ENCODE measurements around the gene GALT. TPM values are rescaled to one million over a fixed set of nuclear protein-coding genes. Genes with fewer than 3 reads are reported as not detected.
A peak's percentile ranks its signal among the peaks of the same experiment; 100 is the strongest.

Gene GALT
- total RNA-seq, 1 experiment from 2014 or later, result 33.5 TPM

GRCh38 chr9:34653151-34654072 lies 6.9 kb downstream of the GALT start:
- no peaks in the 10 kb centered on the region for H3K27me3 ChIP-seq (ENCODE audit: control insufficient read depth, insufficient read depth, low read length)
- H3K4me3 ChIP-seq (ENCODE audit: insufficient read depth, low read depth, low read length), result no peak overlapping the region
- DNase-seq, result peak; percentile 75
- H3K36me3 ChIP-seq (replicated peaks; ENCODE audit: control insufficient read depth, insufficient read depth, low read length), result peaks cover 10% of the 10 kb centered on the region

GRCh38 chr9:34654323-34655051 lies 8.0 kb downstream of the GALT start:
- peaks cover 2% of the 10 kb centered on the region for H3K36me3 ChIP-seq (replicated peaks; ENCODE audit: control insufficient read depth, insufficient read depth, low read length)
- DNase-seq, result peak; percentile 55
- H3K4me3 ChIP-seq (ENCODE audit: insufficient read depth, low read depth, low read length), result no peak overlapping the region
- no peaks in the 10 kb centered on the region for H3K27me3 ChIP-seq (ENCODE audit: control insufficient read depth, insufficient read depth, low read length)

- H3K36me3 ChIP-seq (replicated peaks; ENCODE audit: control insufficient read depth, insufficient read depth, low read length), result no peaks in the 10 kb centered on the region
- no peaks in the 10 kb centered on the region for H3K27me3 ChIP-seq (ENCODE audit: control insufficient read depth, insufficient read depth, low read length)
- peak; percentile 62 for DNase-seq
- no peak overlapping the region for H3K4me3 ChIP-seq (ENCODE audit: insufficient read depth, low read depth, low read length)
These were observed 8.9 kb downstream of the GALT start for GRCh38 chr9:34655394-34655793.

- peak; percentile 9 for DNase-seq
- H3K4me3 ChIP-seq (ENCODE audit: insufficient read depth, low read depth, low read length), result no peak overlapping the region
- no peaks in the 10 kb centered on the region for H3K27me3 ChIP-seq (ENCODE audit: control insufficient read depth, insufficient read depth, low read length)
- no peaks in the 10 kb centered on the region for H3K36me3 ChIP-seq (replicated peaks; ENCODE audit: control insufficient read depth, insufficient read depth, low read length)
These were observed 10.5 kb downstream of the GALT start for GRCh38 chr9:34656992-34657391.

- H3K27me3 ChIP-seq (ENCODE audit: control insufficient read depth, insufficient read depth, low read length), result no peaks in the 10 kb centered on the region
- no peaks in the 10 kb centered on the region for H3K36me3 ChIP-seq (replicated peaks; ENCODE audit: control insufficient read depth, insufficient read depth, low read length)
- no peak overlapping the region for H3K4me3 ChIP-seq (ENCODE audit: insufficient read depth, low read depth, low read length)
- peak; percentile 15 for DNase-seq
These were observed 12.0 kb downstream of the GALT start for GRCh38 chr9:34658461-34658860.

GRCh38 chr9:34659592-34660253 lies 13.2 kb downstream of the GALT start:
- no peaks in the 10 kb centered on the region for H3K36me3 ChIP-seq (replicated peaks; ENCODE audit: control insufficient read depth, insufficient read depth, low read length)
- no peaks in the 10 kb centered on the region for H3K27me3 ChIP-seq (ENCODE audit: control insufficient read depth, insufficient read depth, low read length)
- no peak overlapping the region for H3K4me3 ChIP-seq (ENCODE audit: insufficient read depth, low read depth, low read length)
- DNase-seq, result peak; percentile 39

GRCh38 chr9:34662526-34663302 lies 16.2 kb downstream of the GALT start, which contains the start of gene CCL27:
TSS of gene CCL27 (minus strand) at chr9:34662657. CDS start at chr9:34662633, 24 bp downstream.
- no peak for DNase-seq
- no peak within 1 kb of the TSS for H3K4me3 ChIP-seq (ENCODE audit: insufficient read depth, low read depth, low read length)
- H3K36me3 ChIP-seq (replicated peaks; ENCODE audit: control insufficient read depth, insufficient read depth, low read length), result no peaks in the 10 kb centered on the region; the same call in 1 of the 2 replicates
- H3K27me3 ChIP-seq (ENCODE audit: control insufficient read depth, insufficient read depth, low read length), result no peaks in the 10 kb centered on the region

GRCh38 chr9:34663303-34663605 lies 16.8 kb downstream of the GALT start:
- DNase-seq, result no peak
- no peak overlapping the region for H3K4me3 ChIP-seq (ENCODE audit: insufficient read depth, low read depth, low read length)
- H3K36me3 ChIP-seq (replicated peaks; ENCODE audit: control insufficient read depth, insufficient read depth, low read length), result no peaks in the 10 kb centered on the region; the same call in 1 of the 2 replicates
- no peaks in the 10 kb centered on the region for H3K27me3 ChIP-seq (ENCODE audit: control insufficient read depth, insufficient read depth, low read length)

- DNase-seq, result peak; percentile 90
These were observed 18.0 kb downstream of the GALT start for GRCh38 chr9:34664281-34665066.

GRCh38 chr9:34665067-34665380 lies 18.5 kb downstream of the GALT start:
- H3K4me3 ChIP-seq (ENCODE audit: insufficient read depth, low read depth, low read length), result peak overlapping the region; percentile 69
- DNase-seq, result no peak
- no peaks in the 10 kb centered on the region for H3K27me3 ChIP-seq (ENCODE audit: control insufficient read depth, insufficient read depth, low read length)
- H3K36me3 ChIP-seq (replicated peaks; ENCODE audit: control insufficient read depth, insufficient read depth, low read length), result peaks cover 2% of the 10 kb centered on the region; the same call in 1 of the 2 replicates

More at GRCh38 chr9:34664281-34665066, 18.0 kb downstream of the GALT start:
- peaks cover 2% of the 10 kb centered on the region; the same call in 1 of the 2 replicates for H3K36me3 ChIP-seq (replicated peaks; ENCODE audit: control insufficient read depth, insufficient read depth, low read length)
- H3K27me3 ChIP-seq (ENCODE audit: control insufficient read depth, insufficient read depth, low read length), result no peaks in the 10 kb centered on the region
- H3K4me3 ChIP-seq (ENCODE audit: insufficient read depth, low read depth, low read length), result peak overlapping the region; percentile 69

- H3K27me3 ChIP-seq (ENCODE audit: control insufficient read depth, insufficient read depth, low read length), result no peaks in the 10 kb centered on the region
- peak overlapping the region; percentile 82 for H3K4me3 ChIP-seq (ENCODE audit: insufficient read depth, low read depth, low read length)
- DNase-seq, result peak; percentile 98
- H3K36me3 ChIP-seq (replicated peaks; ENCODE audit: control insufficient read depth, insufficient read depth, low read length), result peaks cover 2% of the 10 kb centered on the region; the same call in 1 of the 2 replicates
These were observed 19.1 kb downstream of the GALT start for GRCh38 chr9:34665381-34666250.

GRCh38 chr9:34669809-34670562 lies 23.5 kb downstream of the GALT start:
- H3K27me3 ChIP-seq (ENCODE audit: control insufficient read depth, insufficient read depth, low read length), result no peaks in the 10 kb centered on the region
- DNase-seq, result no peak
- H3K36me3 ChIP-seq (replicated peaks; ENCODE audit: control insufficient read depth, insufficient read depth, low read length), result peaks cover 2% of the 10 kb centered on the region; the same call in 1 of the 2 replicates
- H3K4me3 ChIP-seq (ENCODE audit: insufficient read depth, low read depth, low read length), result no peak overlapping the region

Measured in H7 (cell line).